PC-3 (cell line): ENCODE data around the gene MPC1. TPM values are rescaled to one million over a fixed set of nuclear protein-coding genes. Genes with fewer than 3 reads are reported as not detected.

Source experiments
- ATAC-seq: fragments of 200-7000 bp; cut with Tn5 transposase; 2 replicates; pipeline ENCODE4 v1.9.1; 2020; ENCODE audit warnings: mild to moderate bottlenecking, moderate library complexity
- BruUV-seq: library from RNA; stranded (reverse); fragments of 400-500 nt; replicated peaks from 2 replicates; lab custom pipeline; 2021; lab: Mats Ljungman, UMichigan
- CTCF ChIA-PET: fragments of 300-600 bp; sonication (Branson Sonifier 250); formaldehyde crosslinking; loops from one replicate; lab custom pipeline; 2022; ENCODE audit warnings: antibody characterized with exemption; lab: Charles Lee
- POLR2A ChIA-PET: fragments of 300-600 bp; sonication (Branson Sonifier 250); formaldehyde crosslinking; loops from one replicate; lab custom pipeline; 2022; ENCODE audit warnings: antibody characterized with exemption; ENCODE audit not compliant: unreplicated experiment; lab: Charles Lee
- DNase-seq: peaks from one replicate; pipeline ENCODE4 v3.0.0-alpha.2; 2015
- H2AFZ ChIP-seq: fragments of 300-600 bp; sonication (generic); 2 replicates; pipeline ENCODE4 v1.6.0; 2016; ENCODE audit warnings: antibody characterized with exemption, low read length
- H3F3A ChIP-seq: fragments of 300-600 bp; sonication (generic); one replicate; pipeline ENCODE4 v1.6.0; 2017; ENCODE audit warnings: antibody characterized with exemption, low read length, control low read depth, mild to moderate bottlenecking; ENCODE audit not compliant: unreplicated experiment
- H3K27ac ChIP-seq: fragments of 300-600 bp; sonication (generic); 2 replicates; pipeline ENCODE4 v1.5.1; 2016; ENCODE audit warnings: mild to moderate bottlenecking, low read length
- H3K27me3 ChIP-seq: fragments of 300-600 bp; sonication (generic); 2 replicates; pipeline ENCODE4 v1.6.1; 2016; ENCODE audit warnings: low read length, mixed read lengths
- H3K36me3 ChIP-seq: fragments of 300-600 bp; sonication (generic); 2 replicates; pipeline ENCODE4 v1.6.1; 2016; ENCODE audit warnings: low read depth, mixed run types, low read length, mixed read lengths
- H3K4me1 ChIP-seq: fragments of 300-600 bp; sonication (generic); 2 replicates; pipeline ENCODE4 v1.5.1; 2016; ENCODE audit warnings: low read length; ENCODE audit not compliant: insufficient read depth
- H3K4me2 ChIP-seq: fragments of 300-600 bp; sonication (generic); 2 replicates; pipeline ENCODE4 v1.6.0; 2016; ENCODE audit warnings: low read length
- H3K4me3 ChIP-seq: fragments of 300-600 bp; sonication (generic); 2 replicates; pipeline ENCODE4 v1.5.1; 2016; ENCODE audit warnings: mild to moderate bottlenecking, low read length, mixed read lengths
- H3K79me2 ChIP-seq: fragments of 300-600 bp; sonication (generic); 2 replicates; pipeline ENCODE4 v1.6.1; 2017; ENCODE audit warnings: low read length, mixed read lengths
- H3K9ac ChIP-seq: fragments of 300-600 bp; sonication (generic); 2 replicates; pipeline ENCODE4 v1.6.0; 2016; ENCODE audit warnings: mild to moderate bottlenecking, low read length
- H3K9me2 ChIP-seq: fragments of 300-600 bp; sonication (generic); replicated peaks from 2 replicates; pipeline ENCODE4 v1.6.1; 2016; ENCODE audit warnings: mixed run types, low read length, mixed read lengths
- H3K9me3 ChIP-seq: fragments of 300-600 bp; sonication (generic); 2 replicates; pipeline ENCODE4 v1.6.1; 2016; ENCODE audit warnings: low read length, mixed read lengths
- H4K20me1 ChIP-seq: fragments of 300-600 bp; sonication (generic); 2 replicates; pipeline ENCODE4 v1.6.1; 2016; ENCODE audit warnings: low read length, mixed read lengths
- CTCF ChIP-seq: fragments of 300-600 bp; sonication (generic); conservative IDR thresholded peaks from 2 replicates; pipeline ENCODE4 v1.5.1; 2017; ENCODE audit warnings: antibody characterized with exemption, low read depth, mild to moderate bottlenecking, low read length
- EZH2 ChIP-seq: fragments of 300-600 bp; sonication (generic); IDR thresholded peaks from one replicate; pipeline ENCODE4 v1.6.1; 2017; ENCODE audit warnings: antibody characterized with exemption, mild to moderate bottlenecking, low read length; ENCODE audit not compliant: unreplicated experiment
- EZH2phosphoT487 ChIP-seq: fragments of 300-600 bp; sonication (generic); IDR thresholded peaks from 2 replicates; pipeline ENCODE4 v1.6.1; 2018; ENCODE audit warnings: mild to moderate bottlenecking, antibody characterized with exemption, low read length, borderline replicate concordance
- intact Hi-C: fragments of 100-400 bp; cut with micrococcal nuclease; formaldehyde crosslinking; loops from 2 replicates; pipeline ENCODE4 v1.9.0; 2023
- total RNA-seq: library from RNA; depleted of rRNA; stranded (reverse); fragments of >200 nt; gene quantifications from 2 replicates; pipeline ENCODE4 v1.2.3, GENCODE V29; 2014

MPC1 gene
- total RNA-seq, 1 experiment from 2014 or later: 26.7 TPM

GRCh38 chr6:166335378-166336302, 47.1 kb downstream of the MPC1 start:
- peaks cover 4% of the 10 kb centered on the region; the same call in 1 of the 2 replicates for H3K36me3 ChIP-seq
- no peak overlapping the region for H2AFZ ChIP-seq
- H3F3A ChIP-seq: no peaks in the 10 kb centered on the region
- no peaks in the 10 kb centered on the region for H3K4me1 ChIP-seq
- no peaks in the 10 kb centered on the region for H4K20me1 ChIP-seq
- no peaks in the 10 kb centered on the region for H3K27me3 ChIP-seq
- H3K9ac ChIP-seq: no peak overlapping the region
- intact Hi-C loops: no loop called here
- H3K4me2 ChIP-seq: no peak overlapping the region
- peaks cover 64% of the 10 kb centered on the region for H3K79me2 ChIP-seq
- ATAC-seq (no peak), DNase-seq (no peak)
- BruUV-seq: no TSS peak
- ChIA-PET POLR2A (no interaction called here), CTCF (no interaction called here)
- TF ChIP-seq EZH2: no peak
- no peak for TF ChIP-seq CTCF
- TF ChIP-seq EZH2phosphoT487: no peak
- no peak overlapping the region for H3K4me3 ChIP-seq
- no peaks in the 10 kb centered on the region for H3K9me3 ChIP-seq
- no peak overlapping the region for H3K27ac ChIP-seq
- H3K9me2 ChIP-seq: no peaks in the 10 kb centered on the region

GRCh38 chr6:166334878-166335277, 47.9 kb downstream of the MPC1 start:
- no peaks in the 10 kb centered on the region for H4K20me1 ChIP-seq

More at GRCh38 chr6:166334878-166335277, 47.9 kb downstream of the MPC1 start:
- no peak for TF ChIP-seq EZH2phosphoT487
- no peak for TF ChIP-seq CTCF
- no peak for TF ChIP-seq EZH2
- no peak overlapping the region for H2AFZ ChIP-seq
- POLR2A ChIA-PET: no interaction called here
- no peaks in the 10 kb centered on the region for H3K9me2 ChIP-seq
- intact Hi-C loops: no loop called here
- H3K4me1 ChIP-seq: no peaks in the 10 kb centered on the region
- H3K79me2 ChIP-seq: peaks cover 56% of the 10 kb centered on the region
- ATAC-seq: no peak
- CTCF ChIA-PET: no interaction called here
- no peak overlapping the region for H3K4me3 ChIP-seq
- no peak overlapping the region for H3K27ac ChIP-seq
- no peaks in the 10 kb centered on the region for H3K9me3 ChIP-seq
- no peak overlapping the region for H3K9ac ChIP-seq
- peaks cover 4% of the 10 kb centered on the region; the same call in 1 of the 2 replicates for H3K36me3 ChIP-seq
- no peaks in the 10 kb centered on the region for H3K27me3 ChIP-seq
- no peak overlapping the region for H3K4me2 ChIP-seq
- no peaks in the 10 kb centered on the region for H3F3A ChIP-seq
- no peak for DNase-seq
- BruUV-seq: no TSS peak
